Lung (tissue), 12 donors: ENCODE results near the gene HOXB2. TPM values are rescaled to one million over a fixed set of nuclear protein-coding genes. Genes with fewer than 3 reads are reported as not detected.

Experiments
- ATAC-seq: fragments of 200-7000 bp; cut with Tn5 transposase; one replicate; pipeline ENCODE4 v1.9.1; 2020; ENCODE audit warnings: moderate number of reproducible peaks; ENCODE audit not compliant: insufficient read depth, low FRiP score
- DNase-seq, 3 donors: peaks; one replicate each; pipeline ENCODE4 v3.0.0-alpha.2; 2013 to 2017
- H3K27ac ChIP-seq, 2 donors: one replicate each; pipeline ENCODE4 v1.5.1; 2013; ENCODE audit warnings: mild to moderate bottlenecking in 2 of 2, moderate library complexity in 2 of 2, control low read depth in 1 of 2, inconsistent platforms in 1 of 2, low read depth in 1 of 2, low read length in 1 of 2
- H3K27me3 ChIP-seq, 3 donors: one replicate each; pipeline ENCODE4 v1.5.1; 2013; ENCODE audit warnings: low read length in 2 of 3; ENCODE audit not compliant: control insufficient read depth in 3 of 3, insufficient read depth in 3 of 3
- H3K36me3 ChIP-seq, 4 donors: one replicate each; pipeline ENCODE4 v1.5.1; 2013; ENCODE audit warnings: low read length in 4 of 4, mild to moderate bottlenecking in 1 of 4, moderate library complexity in 1 of 4; ENCODE audit not compliant: control insufficient read depth in 4 of 4, insufficient read depth in 4 of 4
- H3K4me1 ChIP-seq, 5 donors: one replicate each; pipeline ENCODE4 v1.5.1; 2013; ENCODE audit warnings: low read length in 5 of 5, mild to moderate bottlenecking in 2 of 5, moderate library complexity in 1 of 5; ENCODE audit not compliant: control insufficient read depth in 5 of 5, insufficient read depth in 5 of 5
- H3K4me3 ChIP-seq: one replicate; pipeline ENCODE4 v1.5.1; 2013; ENCODE audit warnings: mild to moderate bottlenecking, control low read depth, moderate library complexity
- H3K9ac ChIP-seq, 2 donors: one replicate each; pipeline ENCODE4 v1.5.1; 2013; ENCODE audit warnings: low read length in 2 of 2, control low read depth in 1 of 2; ENCODE audit not compliant: insufficient read depth in 1 of 2
- H3K9me3 ChIP-seq, 4 donors: one replicate each; pipeline ENCODE4 v1.5.1; 2013; ENCODE audit warnings: low read length in 3 of 4, mild to moderate bottlenecking in 1 of 4, moderate library complexity in 1 of 4; ENCODE audit not compliant: control insufficient read depth in 4 of 4, insufficient read depth in 3 of 4
- WGBS, 2 donors: extraction: QIAGEN DNeasy Blood & Tissue Kit; methylation state at CpG; one replicate each; pipeline ENCODE4 v1.1.7; 2013; 5-methylcytosine and 5-hydroxymethylcytosine counted together
- polyA plus RNA-seq, 2 donors: library from polyadenylated mRNA; stranded (reverse); fragments of 200-250 nt; gene quantifications; one replicate each; pipeline ENCODE4 v1.2.1, GENCODE V29; 2013
- total RNA-seq, 2 donors: library from RNA; depleted of rRNA in 1 of 2; stranded (reverse); fragments of >200 nt in 1 of 2; gene quantifications; one replicate each; pipeline ENCODE4 v1.2.1, GENCODE V29; 2014 to 2021
- TF ChIP-seq, protein P1 (sequence below): IDR thresholded peaks from 2 replicates; pipeline ENCODE4 v1.5.1; 2012; ENCODE audit warnings: mild to moderate bottlenecking; ENCODE audit errors: control extremely low read depth, extremely low read depth
- donor health status: control.
- donor health status: control.
- donor health status: Bipolar disorder and iron deficiency.
- donor health status: healthy.
- donor health status: DM: yes; HTN: yes; CAD: no.

HOXB2 gene
- total and polyA plus RNA-seq, 4 donors, result 4.1 to 13.9 (median 7.3) TPM

DNA sequence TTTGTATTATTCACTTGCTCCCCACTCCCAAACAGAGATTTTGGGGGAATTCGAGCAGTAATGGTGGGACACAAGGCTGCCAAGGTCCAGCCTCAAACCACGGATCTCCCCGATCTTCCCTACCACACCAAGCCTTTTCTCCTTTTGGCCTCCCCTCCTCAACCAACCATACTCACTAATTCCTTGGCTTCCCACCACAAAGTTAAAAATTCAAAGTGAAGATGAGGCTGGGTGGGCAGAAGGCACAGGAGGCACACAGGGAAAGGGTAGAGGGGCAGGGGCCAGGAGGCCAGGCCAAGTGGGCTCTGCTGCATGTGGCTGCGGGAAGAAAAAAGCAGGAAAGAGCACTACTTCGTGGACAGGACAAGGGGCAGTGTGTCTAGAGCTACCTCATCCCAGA is 18.0 kb upstream of the HOXB2 start:
- H3K27ac ChIP-seq, result peak overlapping the region in 1 of 2 donors; percentile 13
- peak overlapping the region; percentile 39 to 95 for H3K9ac ChIP-seq
- peaks cover 0 to 89% (median 21%) of the 10 kb centered on the region in 5 donors for H3K4me1 ChIP-seq
- TF ChIP-seq, protein P1, sequence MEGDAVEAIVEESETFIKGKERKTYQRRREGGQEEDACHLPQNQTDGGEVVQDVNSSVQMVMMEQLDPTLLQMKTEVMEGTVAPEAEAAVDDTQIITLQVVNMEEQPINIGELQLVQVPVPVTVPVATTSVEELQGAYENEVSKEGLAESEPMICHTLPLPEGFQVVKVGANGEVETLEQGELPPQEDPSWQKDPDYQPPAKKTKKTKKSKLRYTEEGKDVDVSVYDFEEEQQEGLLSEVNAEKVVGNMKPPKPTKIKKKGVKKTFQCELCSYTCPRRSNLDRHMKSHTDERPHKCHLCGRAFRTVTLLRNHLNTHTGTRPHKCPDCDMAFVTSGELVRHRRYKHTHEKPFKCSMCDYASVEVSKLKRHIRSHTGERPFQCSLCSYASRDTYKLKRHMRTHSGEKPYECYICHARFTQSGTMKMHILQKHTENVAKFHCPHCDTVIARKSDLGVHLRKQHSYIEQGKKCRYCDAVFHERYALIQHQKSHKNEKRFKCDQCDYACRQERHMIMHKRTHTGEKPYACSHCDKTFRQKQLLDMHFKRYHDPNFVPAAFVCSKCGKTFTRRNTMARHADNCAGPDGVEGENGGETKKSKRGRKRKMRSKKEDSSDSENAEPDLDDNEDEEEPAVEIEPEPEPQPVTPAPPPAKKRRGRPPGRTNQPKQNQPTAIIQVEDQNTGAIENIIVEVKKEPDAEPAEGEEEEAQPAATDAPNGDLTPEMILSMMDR, result no peak
- no peak overlapping the region for H3K4me3 ChIP-seq
- WGBS, 2 donors, result 57 to 68% methylated on average over 5 of the region's 5 CpGs
- H3K9me3 ChIP-seq, result peaks cover 0 to 3% (median 0%) of the 10 kb centered on the region in 4 donors
- H3K27me3 ChIP-seq, result peaks cover 4 to 57% (median 7%) of the 10 kb centered on the region in 3 donors
- H3K36me3 ChIP-seq, result peaks cover 0 to 29% (median 8%) of the 10 kb centered on the region in 4 donors
- DNase-seq (no peak), ATAC-seq (no peak)

DNA sequence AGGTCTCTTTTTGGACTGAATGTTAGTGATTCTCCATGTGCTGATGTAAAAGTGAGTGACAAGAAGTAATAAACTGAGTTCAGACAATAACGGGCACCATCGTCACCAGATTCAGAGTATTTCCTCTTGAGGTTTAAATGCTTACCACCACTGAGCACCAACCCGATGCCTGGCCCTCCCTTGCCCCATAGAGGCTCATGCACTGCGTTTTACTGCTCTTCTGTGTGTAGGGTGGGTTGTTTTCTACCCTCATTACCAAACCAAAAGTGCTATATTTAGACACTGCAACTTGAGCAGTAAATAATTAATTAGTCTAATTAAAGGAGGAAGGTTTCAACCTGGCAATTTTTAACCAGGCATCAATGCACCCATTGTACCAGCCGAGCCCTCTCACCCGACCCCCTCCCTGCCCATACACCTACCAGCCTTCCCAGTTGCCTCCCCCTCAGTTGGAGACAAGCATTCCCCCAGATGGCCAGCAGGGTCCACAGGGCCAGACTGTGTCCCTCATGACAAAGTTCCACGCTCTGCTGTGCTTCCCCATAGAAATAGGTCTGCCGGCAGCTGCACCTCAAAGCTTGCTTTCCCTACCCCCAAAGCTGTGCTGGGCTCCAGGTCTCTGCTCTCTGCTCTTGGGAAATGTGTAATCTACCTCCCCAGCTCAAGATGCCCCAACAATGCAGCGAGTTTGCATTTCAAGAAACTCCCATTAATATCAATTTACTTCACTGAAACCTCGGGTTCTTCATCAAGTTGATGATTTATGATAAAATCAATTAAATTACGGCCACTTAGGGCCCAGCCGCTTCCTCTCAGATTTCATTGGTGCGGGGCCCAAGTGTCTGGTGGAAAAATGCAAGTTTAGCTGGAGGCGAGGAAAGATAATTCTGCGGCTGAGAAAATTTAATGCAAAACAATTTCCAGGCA is 17.2 kb upstream of the HOXB2 start:
- TF ChIP-seq, protein P1, result no peak
- WGBS, 2 donors, result 51 to 62% methylated on average over 15 of the region's 15 CpGs
- Histone ChIP-seq H3K9me3 (peaks cover 0 to under 1% (median 0%) of the 10 kb centered on the region in 4 donors), H3K27me3 (peaks cover 4 to 51% (median 7%) of the 10 kb centered on the region in 3 donors), H3K36me3 (peaks cover 0 to 29% (median 8%) of the 10 kb centered on the region in 4 donors), H3K9ac (peak overlapping the region; percentile 39 to 95), H3K4me3 (no peak overlapping the region), H3K4me1 (peaks cover 0 to 89% (median 16%) of the 10 kb centered on the region in 5 donors), H3K27ac (no peak overlapping the region)
- DNase-seq (peak in 2 of 3 donors; percentile 31 to 70), ATAC-seq (no peak)

DNA sequence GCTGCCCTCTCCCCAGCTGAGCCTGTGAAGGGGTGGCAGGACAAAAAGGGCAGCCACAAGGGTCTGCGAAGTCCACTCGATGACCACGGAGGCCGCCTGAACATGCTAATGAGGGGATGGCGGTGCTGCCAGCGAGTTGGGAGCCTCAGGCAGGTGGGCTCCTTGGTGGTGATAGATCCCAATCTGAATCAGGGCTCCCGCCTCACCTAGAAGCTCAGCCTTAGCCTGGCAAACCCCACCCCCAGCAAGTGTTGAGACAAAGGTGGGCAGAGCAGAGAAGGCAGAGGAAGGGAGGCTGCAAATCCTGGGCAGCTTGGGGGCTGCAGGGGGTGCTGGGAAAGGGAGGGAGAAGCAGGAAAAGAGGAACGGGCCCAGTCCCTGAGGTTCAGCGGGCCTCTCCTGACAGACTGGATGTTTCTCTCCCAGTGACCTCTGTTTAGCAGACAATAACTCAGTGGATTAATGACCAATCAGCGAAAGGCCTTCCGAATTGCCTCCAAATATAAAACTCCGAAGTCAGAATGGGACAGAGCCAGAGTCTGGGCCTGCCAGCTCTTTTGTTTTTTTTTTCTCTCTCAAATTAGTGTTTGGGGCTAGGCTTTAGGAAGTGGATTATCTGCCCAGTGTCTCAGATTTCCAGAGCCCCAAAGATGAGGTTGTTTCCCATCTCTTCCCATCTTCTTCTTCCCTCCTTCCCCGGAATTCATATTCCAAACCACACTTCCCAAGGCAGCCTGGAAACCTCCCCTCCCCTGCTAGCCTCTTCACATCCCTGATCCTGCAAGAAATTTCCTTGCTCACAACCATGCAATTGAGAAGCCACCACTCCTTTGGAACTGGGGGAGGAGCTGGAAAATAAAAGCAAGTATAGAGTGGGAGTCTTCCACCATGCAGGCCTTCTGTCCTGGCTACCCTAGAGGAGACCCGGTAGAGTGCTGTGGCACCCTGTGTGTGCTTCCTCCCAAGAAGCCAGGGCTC is 15.2 kb upstream of the HOXB2 start:
- Histone ChIP-seq H3K9ac (peak overlapping the region in 1 of 2 donors; percentile 95), H3K4me1 (peaks cover 0 to 84% (median 9%) of the 10 kb centered on the region in 5 donors), H3K27ac (peak overlapping the region in 1 of 2 donors; percentile 17), H3K4me3 (no peak overlapping the region), H3K27me3 (peaks cover 4 to 50% (median 7%) of the 10 kb centered on the region in 3 donors), H3K36me3 (peaks cover 0 to 22% (median 6%) of the 10 kb centered on the region in 4 donors), H3K9me3 (no peaks in the 10 kb centered on the region)
- ATAC-seq (no peak), DNase-seq (peak; percentile 77 to 97 (median 94))
- WGBS, 2 donors, result 54 to 63% methylated on average over 14 of the region's 14 CpGs
- TF ChIP-seq, protein P1, result no peak
